GM19455 (cell line): ENCODE results near the gene SHROOM1.
A peak's percentile ranks its signal among the peaks of the same experiment; 100 is the strongest.

Experiments used
- ATAC-seq: cut with Tn5 transposase; IDR thresholded peaks from one replicate; pipeline ENCODE4 v1.9.1; 2021; ENCODE audit not compliant: unreplicated experiment

The SHROOM1 gene

DNA sequence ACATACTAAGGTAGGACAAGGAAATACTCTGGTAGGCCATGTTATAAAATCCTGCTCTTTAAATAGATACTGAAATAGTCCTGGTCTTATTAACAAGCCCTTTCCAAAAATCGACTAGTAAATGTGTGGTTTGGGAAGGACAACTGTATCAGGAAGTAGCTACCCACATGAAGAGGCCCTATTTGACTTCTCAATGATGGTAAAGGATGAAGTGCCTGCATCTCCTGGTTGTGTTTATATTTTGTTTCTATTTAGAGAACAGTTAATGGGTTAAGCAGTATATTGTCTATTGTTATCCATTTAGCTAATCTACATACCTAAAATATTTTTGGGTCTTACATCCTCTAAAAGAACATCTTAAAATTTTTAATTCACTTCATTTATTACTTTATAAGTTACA lies 23.3 kb upstream of the SHROOM1 start:
- ATAC-seq = no peak

DNA sequence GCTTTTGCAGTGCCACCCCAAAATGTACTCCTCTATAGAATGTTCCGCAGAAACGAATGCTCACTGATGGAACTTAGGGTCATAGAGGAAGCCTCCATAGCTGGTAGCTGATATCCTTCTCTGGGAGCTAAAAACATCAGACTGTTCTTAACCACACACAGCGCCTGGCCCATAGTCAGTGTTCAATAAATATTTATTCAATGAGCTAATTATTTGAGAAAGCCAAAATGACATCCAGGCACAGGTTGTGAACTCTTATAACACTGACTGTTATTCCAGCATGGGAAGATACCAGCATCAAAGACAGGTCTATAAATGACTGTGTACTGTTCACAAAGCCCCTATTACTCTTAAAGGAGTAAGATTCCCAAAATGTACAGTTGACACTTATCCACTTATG lies 22.9 kb upstream of the SHROOM1 start:
- ATAC-seq = no peak

DNA sequence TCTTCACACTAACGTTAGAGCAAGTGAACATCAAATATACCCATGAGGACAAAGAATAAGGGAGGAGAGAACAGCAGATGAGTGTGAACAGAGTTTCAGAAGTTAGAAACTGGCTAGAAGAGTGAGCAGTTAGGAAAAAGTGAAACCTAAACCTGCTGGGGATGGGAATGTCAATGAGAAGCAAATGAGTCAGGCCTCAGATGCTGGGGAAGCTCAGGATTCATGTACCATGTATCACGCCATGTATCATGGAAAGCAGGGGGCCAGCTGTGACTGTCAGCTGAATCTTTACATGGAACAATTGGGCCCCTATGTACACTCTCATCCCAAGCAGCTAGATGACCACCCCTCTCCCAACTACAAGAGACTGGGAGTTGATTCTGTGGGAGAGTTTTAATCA lies 19.6 kb upstream of the SHROOM1 start:
- no peak for ATAC-seq

DNA sequence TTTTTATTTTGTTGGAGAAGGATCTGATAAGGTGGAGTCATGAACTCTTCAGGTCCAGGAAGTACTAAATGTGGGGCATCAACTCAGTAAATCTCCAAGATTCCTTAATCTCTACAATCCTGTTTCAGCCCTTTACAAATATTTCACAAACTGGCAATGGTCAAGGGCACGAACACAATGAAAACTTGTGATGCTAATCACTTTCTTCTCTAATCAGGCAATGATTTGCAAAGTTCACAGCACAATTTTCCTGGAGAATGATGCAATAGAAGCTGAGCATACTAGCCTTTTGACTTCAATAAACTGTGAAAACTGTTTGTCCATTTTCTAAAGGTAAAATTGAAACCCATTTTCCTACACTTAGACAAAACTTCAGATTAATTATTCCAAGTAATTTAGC lies 18.9 kb upstream of the SHROOM1 start:
- no peak for ATAC-seq

DNA sequence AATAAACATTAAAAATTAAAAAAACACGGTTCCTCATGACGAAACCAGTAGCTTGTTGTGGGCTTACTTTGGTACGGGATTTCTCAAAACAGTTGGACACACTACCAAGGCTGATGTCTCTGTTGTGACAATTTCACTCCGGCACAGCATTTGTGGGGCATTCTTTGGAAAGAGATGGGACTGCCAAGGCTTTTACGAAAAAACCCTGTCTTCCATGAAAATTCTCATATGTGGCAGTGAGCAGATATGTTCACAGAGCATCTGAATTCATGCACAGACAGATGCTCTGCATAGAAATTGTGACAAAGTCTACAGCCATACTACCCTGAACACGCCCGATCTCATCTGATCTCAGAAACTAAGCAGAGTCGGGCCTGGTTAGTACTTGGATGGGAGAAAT lies 17.8 kb upstream of the SHROOM1 start:
- no peak for ATAC-seq

DNA sequence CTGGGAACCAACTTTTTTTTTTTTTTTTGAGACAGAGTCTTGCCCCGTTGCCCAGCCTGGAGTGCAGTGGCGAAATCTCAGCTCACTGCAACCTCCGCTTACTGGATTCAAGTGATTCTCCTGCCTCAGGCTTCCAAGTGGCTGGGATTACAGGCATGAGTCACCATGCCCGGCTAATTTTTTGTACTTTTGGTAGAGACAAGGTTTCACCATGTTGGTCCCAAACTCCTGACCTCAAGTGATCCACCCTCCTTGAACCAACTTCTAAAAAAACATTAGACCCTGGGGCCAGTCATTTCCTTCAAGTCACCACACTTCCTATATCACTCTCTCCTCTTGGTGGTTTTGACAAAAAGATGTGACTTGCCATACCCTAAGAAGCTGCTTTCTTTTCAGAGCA lies 10.9 kb upstream of the SHROOM1 start:
- no peak for ATAC-seq

DNA sequence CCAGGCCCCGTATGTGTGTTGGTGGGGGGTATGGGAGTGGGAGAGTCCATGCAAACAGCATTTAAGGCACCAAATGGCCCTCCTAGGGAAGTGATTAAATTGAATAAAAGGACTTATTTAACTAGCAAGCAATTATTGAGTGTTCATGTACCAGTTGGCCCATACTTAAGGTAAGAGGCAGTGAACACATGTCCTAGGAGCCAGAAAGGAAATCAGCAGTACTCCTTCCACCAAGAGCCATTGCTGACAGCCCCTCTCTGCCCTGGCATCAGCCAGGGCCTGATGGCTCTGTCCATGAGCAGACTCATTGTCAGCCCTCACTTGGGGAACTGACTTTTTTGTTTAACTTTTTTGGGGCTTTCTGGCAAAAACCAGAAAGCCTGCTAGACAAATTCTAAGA lies 10.4 kb upstream of the SHROOM1 start:
- no peak for ATAC-seq

DNA sequence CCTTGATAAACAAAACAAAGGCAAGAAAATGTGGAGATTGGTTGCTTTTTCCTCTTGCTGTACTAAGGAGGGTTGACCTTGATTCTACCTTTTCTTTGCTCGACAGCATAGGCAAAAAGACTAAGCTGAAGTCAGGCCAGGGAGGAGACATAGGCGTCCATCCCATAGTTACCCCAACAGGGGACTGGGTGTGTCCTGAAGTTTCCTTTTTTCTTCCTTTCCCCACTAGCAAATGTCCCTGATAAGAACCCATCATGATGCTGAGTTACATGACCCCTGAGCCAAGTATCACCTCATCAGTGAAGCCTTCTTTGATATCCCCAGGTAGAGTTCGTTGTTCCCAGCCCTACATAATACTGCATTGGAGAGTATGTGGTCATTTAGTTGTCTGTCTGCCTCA lies 9.9 kb upstream of the SHROOM1 start:
- no peak for ATAC-seq

DNA sequence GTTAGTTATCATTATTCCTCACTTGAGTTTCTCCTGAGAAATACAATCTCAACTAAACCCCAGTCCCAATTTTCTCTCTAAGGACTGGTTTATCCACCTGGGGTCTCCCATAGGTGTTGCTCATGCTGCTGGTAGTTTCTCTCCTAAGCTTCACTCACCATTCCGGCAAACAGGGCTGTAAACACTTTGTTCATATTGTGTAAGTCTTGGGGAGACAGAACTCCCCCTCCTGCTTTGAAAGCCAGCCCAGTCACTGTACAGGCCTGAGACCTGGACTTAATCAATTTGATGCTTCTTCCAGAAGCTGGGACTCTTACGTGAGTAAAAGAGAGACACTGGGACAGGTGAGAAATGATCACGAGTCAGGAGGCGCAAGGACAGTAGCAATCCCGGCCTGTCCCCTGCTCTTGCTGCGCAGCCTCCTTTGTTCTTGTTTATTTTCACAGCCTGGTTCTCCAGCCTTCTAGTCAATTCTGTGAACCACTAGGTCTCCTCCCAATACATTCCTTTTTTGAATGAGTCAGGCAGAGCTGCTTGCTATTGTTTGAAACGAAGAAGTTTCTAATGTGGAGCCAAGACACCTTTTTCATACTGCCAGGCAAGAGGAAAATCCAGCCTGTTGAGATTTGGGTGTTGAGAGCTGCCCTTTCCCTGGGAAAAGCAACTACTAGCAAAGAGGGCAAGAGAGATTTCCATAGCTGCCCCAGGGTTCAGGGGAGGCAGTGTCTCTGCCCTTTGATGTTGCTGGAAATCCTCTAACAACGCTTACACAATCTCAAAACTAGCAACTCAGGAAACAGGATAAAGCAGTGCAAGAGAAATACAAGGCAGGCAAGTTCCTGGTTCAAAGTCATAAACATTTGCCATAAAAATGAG lies 9.2 kb upstream of the SHROOM1 start:
- ATAC-seq = no peak

DNA sequence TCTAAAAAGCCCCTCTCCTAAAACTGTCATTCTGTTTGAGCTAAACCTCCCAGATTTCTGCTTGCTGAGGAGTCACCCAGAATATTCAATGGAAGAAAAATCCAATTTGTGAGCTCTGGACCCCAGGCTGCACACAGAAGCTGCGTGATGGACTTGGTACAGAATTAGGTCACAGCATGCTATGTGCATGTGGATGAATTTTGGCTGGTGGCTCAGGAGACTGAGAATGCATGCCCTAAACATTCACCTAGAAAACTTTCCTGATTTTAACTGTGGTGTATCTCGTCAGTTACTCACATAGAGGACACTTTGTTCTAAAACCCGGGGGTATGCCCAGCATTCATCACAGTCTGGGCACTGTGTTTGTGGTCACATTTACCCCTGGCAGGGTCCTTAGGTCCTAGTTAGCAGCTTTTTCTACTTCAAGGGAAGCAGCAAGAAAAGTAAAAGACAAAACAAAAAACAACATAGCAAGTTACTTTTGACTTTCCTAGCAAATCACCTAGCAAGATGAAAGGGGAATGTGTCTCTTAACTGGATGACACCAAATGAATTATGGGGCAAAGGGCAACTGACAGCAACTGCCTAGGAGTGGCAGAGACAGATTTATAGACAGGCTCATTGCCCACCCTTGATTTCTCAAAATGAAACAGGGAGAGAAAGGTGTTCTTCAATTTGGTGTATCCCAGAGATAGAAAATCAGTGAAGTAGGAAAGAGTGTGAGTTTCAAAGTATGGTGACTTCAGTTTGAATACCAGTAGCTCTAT lies 8.3 kb upstream of the SHROOM1 start:
- ATAC-seq = no peak

DNA sequence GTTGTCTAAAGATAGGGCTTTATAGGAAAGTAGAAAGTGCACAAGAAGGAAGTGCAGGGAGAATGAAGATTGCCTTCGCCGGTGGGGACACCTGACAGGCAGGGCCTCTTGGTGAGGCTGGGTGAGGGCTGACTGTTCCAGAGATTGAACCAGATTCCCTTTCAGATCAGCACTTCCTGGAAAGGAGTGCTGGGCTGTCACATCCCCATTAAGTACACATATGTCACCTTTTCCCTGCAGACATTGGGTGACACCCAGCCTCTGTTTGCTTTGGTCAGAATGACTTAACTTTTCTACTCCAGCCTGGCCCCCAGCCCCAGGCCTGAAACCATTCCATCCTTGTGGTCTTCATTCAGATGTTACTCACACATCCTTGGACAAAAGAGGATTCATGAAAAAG lies 7.4 kb upstream of the SHROOM1 start:
- no peak for ATAC-seq

DNA sequence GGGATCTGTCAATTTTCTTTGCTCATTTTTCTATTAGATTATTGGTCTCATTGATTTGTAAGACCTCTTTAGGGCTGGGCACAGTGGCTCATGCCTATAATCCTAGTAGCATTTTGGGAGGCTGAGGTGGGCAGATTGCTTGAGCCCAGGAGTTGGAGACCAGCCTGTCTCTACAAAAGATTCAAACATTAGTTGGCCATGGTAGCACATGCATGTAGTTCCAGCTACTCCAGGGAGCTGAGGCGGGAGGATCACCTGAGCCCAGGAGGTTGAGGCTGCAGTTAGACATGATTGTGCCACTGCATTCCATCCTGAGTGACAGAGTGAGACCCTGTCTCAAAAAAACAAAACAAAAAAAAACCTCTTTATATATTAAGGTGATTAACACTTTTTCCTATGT lies 6.4 kb upstream of the SHROOM1 start:
- no peak for ATAC-seq

DNA sequence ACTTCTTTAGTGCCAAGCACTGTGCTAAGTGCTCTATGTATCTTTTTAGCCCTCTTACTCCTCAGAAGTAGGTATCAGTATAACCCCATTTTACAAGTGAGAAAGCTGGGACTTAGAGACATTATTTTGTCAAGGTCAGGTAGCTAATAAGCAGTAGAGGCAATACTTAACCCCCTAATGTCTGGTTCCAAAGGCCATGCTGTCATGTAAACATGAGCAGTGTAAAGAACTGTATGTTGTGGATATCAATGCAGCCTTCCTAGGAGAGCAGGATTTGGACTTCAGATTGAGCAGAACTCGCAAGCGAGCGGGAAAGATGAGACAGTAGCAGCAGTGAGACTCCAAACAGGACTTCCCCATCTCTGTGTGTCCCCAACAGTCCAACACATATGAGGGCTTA lies 3.6 kb upstream of the SHROOM1 start:
- ATAC-seq = no peak

DNA sequence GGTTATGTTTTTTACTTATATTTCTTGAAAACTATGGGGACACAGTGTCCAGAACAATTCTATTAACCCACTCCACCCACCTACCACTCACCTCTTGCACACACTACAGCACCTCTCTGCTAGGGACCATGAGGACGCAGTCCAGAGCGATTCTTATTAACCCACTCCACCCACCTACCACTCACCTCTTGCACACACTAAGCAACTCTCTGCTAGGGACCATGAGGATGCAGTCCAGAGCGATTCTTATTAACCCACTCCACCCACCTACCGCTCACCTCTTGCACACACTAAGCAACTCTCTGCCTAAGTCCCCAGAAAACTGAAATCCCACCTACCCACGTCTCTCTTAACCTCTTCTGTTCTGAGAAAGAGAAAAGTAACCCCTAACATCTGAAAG lies 2.2 kb upstream of the SHROOM1 start:
- no peak for ATAC-seq

DNA sequence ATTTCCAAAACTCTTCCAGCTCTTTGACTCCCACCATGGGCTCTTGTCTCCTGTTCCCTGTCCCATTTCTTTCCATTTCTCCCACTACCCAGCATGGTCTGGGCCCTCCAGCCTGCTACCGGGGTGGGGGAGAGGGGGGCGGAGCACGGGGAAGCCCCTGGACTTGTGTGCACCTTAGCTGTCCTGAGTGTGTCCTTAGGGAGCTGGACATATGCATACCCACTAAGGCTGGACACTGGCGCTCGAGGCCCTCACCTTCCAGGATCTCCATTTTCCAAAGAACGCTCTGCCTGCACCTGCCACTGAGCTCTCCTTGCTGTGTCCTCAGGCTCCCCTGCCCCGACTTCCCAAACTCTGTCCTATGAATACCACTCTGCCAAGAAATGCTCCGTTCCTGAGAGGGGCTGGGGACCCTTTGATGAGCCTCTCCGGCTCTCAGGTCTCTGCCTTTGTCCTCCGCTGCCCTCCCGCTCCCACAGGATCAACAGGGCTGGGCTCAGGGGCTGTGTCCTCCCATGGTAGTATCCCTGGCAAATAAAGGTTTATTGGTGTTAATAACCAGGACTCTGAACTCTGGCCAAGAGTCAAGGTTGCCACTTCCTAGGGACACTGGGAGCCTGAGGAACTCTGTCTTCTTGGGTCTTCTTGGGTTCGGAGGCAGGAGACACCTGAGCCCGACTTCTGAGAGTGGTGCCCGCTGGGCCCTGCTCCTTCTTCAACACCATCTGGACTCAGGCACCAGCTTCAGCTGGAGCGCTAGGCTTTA lies 831 bp upstream of the SHROOM1 start:
- ATAC-seq = no peak

DNA sequence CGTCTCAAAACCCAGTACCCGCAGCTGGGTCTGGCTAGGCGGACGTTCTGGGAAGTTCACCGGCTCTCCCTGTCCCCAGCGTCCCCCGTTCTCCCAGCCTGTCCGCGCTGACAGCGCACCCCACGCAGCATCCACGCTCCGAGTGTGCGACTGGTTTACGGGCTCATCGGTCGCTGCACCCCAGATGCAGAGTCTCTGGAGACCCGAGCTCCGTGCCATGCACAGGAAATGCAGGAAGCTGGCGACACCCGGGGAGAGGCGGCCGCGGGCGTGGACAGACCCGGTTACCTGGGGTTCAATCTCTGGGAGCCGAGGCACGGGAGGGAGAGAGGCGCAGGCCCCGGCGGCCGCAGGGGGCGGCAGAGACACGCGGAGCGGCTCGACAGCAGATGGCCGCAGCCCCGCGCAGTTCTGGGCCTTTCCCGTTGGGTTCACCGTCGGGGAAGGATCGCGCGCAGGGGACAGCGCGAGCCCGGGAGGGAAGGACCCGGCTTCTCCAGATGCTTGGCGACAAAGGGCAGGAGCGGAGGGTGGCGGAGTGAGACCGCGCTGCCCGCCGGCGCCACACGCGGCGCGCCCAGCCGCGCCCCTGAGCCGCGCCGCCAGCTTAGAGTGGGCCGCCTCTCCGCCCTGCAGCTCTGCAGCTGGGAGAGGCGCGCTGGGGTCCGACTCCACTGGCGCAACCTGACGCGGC lies 558 bp downstream of the SHROOM1 start:
- peak; percentile 84 for ATAC-seq

DNA sequence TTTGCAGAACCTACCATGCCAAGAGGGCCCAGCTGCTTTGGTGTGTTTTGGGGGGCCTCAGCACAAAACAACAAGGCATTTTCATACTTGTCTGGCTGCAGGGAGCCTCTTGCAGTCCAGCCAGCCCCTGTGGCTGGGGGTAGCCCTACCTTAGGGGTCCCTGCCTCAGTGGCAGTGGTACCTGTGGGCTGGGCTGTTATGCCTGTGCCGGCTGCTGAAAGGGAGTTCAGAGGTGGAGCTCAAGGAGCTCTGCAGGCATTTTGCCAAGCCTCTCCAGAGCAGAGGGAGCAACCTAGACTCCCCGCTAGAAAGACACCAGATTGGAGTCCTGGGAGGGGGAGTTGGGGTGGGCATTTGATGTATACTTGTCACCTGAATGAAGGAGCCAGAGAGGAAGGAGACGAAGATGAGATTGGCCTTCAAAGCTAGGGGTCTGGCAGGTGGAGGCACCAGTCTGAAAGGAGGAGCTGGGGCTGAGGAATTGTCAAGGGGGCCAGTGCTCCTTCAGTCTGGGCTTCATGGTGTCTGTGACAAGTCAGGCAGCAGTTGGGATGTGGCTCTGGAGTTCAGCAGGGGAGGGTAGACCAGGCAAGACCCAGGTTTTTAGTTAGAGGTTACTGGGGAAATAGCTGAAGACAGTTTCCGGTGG lies 1.5 kb downstream of the SHROOM1 start:
- no peak for ATAC-seq

DNA sequence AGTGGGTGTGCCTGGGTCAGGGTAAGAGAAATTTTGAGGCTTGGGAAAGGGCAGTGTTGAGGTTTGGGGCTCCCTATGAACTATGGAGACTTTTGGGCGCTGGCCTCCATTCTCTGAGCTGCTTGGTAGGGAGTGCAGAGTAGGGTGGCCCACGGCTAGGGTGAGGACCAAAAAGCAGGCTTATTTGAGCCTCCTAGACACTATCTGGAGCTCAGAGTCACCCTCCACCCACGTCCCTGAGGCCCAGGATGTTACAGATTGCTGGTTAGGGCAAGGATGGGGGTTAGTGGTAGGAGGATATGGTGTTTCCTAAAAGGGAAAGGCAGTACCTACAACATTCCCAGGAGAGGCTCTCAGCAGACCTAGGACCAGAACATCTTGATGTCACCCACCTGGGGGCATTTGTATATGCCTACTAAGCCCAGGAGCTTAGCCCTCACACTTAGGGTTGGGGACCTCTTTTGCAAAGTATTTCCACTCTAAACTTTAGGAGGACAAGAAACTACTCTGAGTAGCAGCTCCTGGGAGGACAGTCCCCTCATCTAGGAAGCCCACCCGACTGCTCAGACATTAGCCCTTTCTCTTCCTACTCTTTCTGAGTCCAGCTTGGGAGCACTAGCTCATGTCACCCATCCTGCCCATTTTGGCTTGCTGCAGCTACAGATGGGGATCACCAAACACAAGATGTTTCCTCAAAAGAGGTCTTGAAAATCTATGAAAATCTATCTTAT lies 2.3 kb downstream of the SHROOM1 start:
- no peak for ATAC-seq

DNA sequence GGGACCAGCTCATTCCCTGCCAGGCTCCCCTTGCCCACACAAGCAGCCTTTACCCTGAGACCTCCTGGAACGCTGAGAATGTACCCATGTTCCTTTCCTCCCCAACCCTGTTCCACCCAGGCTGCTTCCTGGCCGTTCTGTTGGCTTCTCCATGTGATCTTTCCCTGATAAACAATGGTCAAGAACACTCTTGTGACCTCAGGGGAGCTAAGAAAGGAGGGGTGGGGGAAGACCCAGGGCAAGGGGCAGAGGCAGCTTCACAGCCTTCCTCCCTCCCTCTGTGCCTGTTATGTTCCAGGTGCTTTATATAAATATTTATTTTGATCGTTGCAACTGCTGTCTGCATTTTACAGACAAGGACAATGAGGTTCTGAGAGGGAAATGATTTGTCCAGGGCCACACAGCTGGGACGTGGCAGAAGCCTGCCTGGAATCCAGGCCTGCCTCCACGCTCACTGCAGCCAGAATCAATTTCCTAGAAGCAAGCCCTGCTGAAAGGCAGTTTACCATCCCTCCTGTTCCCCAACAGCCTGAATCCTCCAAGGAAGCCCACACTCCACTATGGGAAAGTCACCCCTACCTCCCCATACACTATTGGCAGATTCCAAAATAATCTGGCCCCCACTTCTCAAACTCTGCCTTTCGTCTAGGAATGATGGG lies 3.9 kb downstream of the SHROOM1 start:
- no peak for ATAC-seq
